Caco-2 (cell line): ENCODE data around the gene RANBP10. TPM values are rescaled to one million over a fixed set of nuclear protein-coding genes. Genes with fewer than 3 reads are reported as not detected.

Experiments
- BruUV-seq: library from RNA; stranded (reverse); fragments of 400-500 nt; replicated peaks from 2 replicates; lab custom pipeline; 2021; lab: Mats Ljungman, UMichigan
- CTCF ChIA-PET: fragments of 300-600 bp; sonication (Branson Sonifier 250); formaldehyde crosslinking; loops from one replicate; lab custom pipeline; 2022; ENCODE audit warnings: antibody characterized with exemption; lab: Charles Lee
- POLR2A ChIA-PET: fragments of 300-600 bp; sonication (Branson Sonifier 250); formaldehyde crosslinking; loops from one replicate; lab custom pipeline; 2022; ENCODE audit warnings: antibody characterized with exemption; lab: Charles Lee
- DNase-seq, 2 experiments: peaks; one replicate each; pipeline versions ENCODE4 v3.0.0 to v3.0.0-alpha.2; 2020 to 2022
- H3K27me3 ChIP-seq: replicated peaks from 2 replicates; pipeline ENCODE4 v1.6.0; 2011; ENCODE audit warnings: low read length; ENCODE audit not compliant: control insufficient read depth, insufficient read depth
- H3K36me3 ChIP-seq: 2 replicates; pipeline ENCODE4 v1.5.1; 2011; ENCODE audit warnings: low read length; ENCODE audit not compliant: control insufficient read depth, insufficient read depth
- H3K4me1 ChIP-seq: fragments of 250-450 bp; sonication (Bioruptor Pico); 2 replicates; pipeline ENCODE4 v1.5.1; 2020; ENCODE audit warnings: mild to moderate bottlenecking
- H3K4me3 ChIP-seq: 2 replicates; pipeline ENCODE4 v1.5.1; 2011; ENCODE audit warnings: low read depth, mild to moderate bottlenecking, control low read depth, low read length
- H3K9me3 ChIP-seq: fragments of 250-450 bp; sonication (Bioruptor Pico); 2 replicates; pipeline ENCODE4 v1.5.1; 2020; ENCODE audit warnings: mild to moderate bottlenecking, moderate library complexity
- H3K27ac Mint-ChIP-seq: one replicate; pipeline ENCODE4 v1.8.0; 2022; ENCODE audit warnings: mixed read lengths; ENCODE audit not compliant: unreplicated experiment
- H3K27me3 Mint-ChIP-seq: one replicate; pipeline ENCODE4 v1.8.0; 2022; ENCODE audit warnings: mixed read lengths; ENCODE audit not compliant: insufficient read depth, unreplicated experiment
- H3K36me3 Mint-ChIP-seq: one replicate; pipeline ENCODE4 v1.8.0; 2022; ENCODE audit warnings: mild to moderate bottlenecking, mixed read lengths; ENCODE audit not compliant: insufficient read depth, unreplicated experiment
- H3K4me1 Mint-ChIP-seq: one replicate; pipeline ENCODE4 v1.8.0; 2022; ENCODE audit warnings: low read depth, mixed read lengths; ENCODE audit not compliant: unreplicated experiment
- H3K4me3 Mint-ChIP-seq: one replicate; pipeline ENCODE4 v1.8.0; 2022; ENCODE audit warnings: mild to moderate bottlenecking, moderate library complexity, mixed read lengths; ENCODE audit not compliant: unreplicated experiment
- H3K9me3 Mint-ChIP-seq: one replicate; pipeline ENCODE4 v1.8.0; 2022; ENCODE audit warnings: mixed read lengths; ENCODE audit not compliant: unreplicated experiment
- CTCF ChIP-seq, 2 experiments: fragments of 200-600 bp in 1 of 2; IDR thresholded peaks; 1 replicate in 1 of 2; 2 replicates in 1 of 2; pipeline versions ENCODE4 v1.5.1 to v1.8.0; 2011 to 2022; ENCODE audit warnings: antibody characterized with exemption in 1 of 2, control low read depth in 1 of 2, inconsistent platforms in 1 of 2, low read depth in 1 of 2, low read length in 1 of 2, mild to moderate bottlenecking in 1 of 2, moderate library complexity in 1 of 2; ENCODE audit not compliant: insufficient read depth in 1 of 2, severe bottlenecking in 1 of 2, unreplicated experiment in 1 of 2
- intact Hi-C: fragments of 100-400 bp; cut with micrococcal nuclease; formaldehyde crosslinking; loops from one replicate; pipeline ENCODE4 v1.10.0; 2022; ENCODE audit not compliant: unreplicated experiment
- total RNA-seq: library from RNA; stranded (reverse); gene quantifications from 2 replicates; pipeline ENCODE4 v1.2.3, GENCODE V29; 2022

Gene RANBP10
- total RNA-seq, 1 experiment from 2014 or later = 21.8 TPM

- CTCF ChIA-PET = interaction anchor here (1.0 kb wide), 1 partner anchor 26 kb away, joined by 3 read pairs; no protein-coding TSS in a partner anchor
- peak in 1 of 2 experiments; percentile 48 for TF ChIP-seq CTCF (IDR thresholded peaks at IDR 0.05; ENCODE audit: insufficient read depth in 1 of 2, low read depth in 1 of 2, low read length in 1 of 2, severe bottlenecking in 1 of 2, unreplicated experiment in 1 of 2)
- no TSS peak for BruUV-seq
- Histone ChIP-seq H3K4me3 (peak overlapping the region; percentile 63), H3K4me1 (peaks cover 31% of the 10 kb centered on the region), H3K36me3 (no peaks in the 10 kb centered on the region), H3K27me3 (no peaks in the 10 kb centered on the region), H3K9me3 (no peaks in the 10 kb centered on the region)
- Mint-ChIP-seq H3K9me3 (no peaks in the 10 kb centered on the region), H3K27me3 (no peaks in the 10 kb centered on the region), H3K4me1 (peaks cover 12% of the 10 kb centered on the region), H3K36me3 (peaks cover 38% of the 10 kb centered on the region), H3K27ac (peak overlapping the region; percentile 94), H3K4me3 (peak overlapping the region; percentile 98)
- POLR2A ChIA-PET = no interaction called here
- intact Hi-C loops = no loop called here
- DNase-seq = peak; percentile 58 to 68
These were observed 36.4 kb upstream of the RANBP10 start for GRCh38 chr16:67842509-67843342.

GRCh38 chr16:67841816-67842508, 35.6 kb upstream of the RANBP10 start, which contains the start of gene THAP11:
THAP11 (plus strand) TSS chr16:67842320; CDS start chr16:67842555, 235 bp downstream.
- ChIA-PET CTCF (no interaction called here), POLR2A (interaction anchor here (0.9 to 1.0 kb wide), 2 partner anchors 16 to 238 kb away, joined by 3 to 4 read pairs; no protein-coding TSS in a partner anchor)
- TF ChIP-seq CTCF (IDR thresholded peaks at IDR 0.05; ENCODE audit: insufficient read depth in 1 of 2, low read depth in 1 of 2, low read length in 1 of 2, severe bottlenecking in 1 of 2, unreplicated experiment in 1 of 2) = peak; percentile 91 to 93
- Histone ChIP-seq H3K36me3 (no peaks in the 10 kb centered on the region), H3K4me1 (peaks cover 31% of the 10 kb centered on the region), H3K4me3 (peak within 1 kb of the TSS; percentile 63), H3K27me3 (no peaks in the 10 kb centered on the region), H3K9me3 (no peaks in the 10 kb centered on the region)
- Mint-ChIP-seq H3K4me1 (peaks cover 12% of the 10 kb centered on the region), H3K27me3 (no peaks in the 10 kb centered on the region), H3K9me3 (no peaks in the 10 kb centered on the region), H3K27ac (peak within 1 kb of the TSS; percentile 94), H3K36me3 (peaks cover 33% of the 10 kb centered on the region), H3K4me3 (peak within 1 kb of the TSS; percentile 98)
- BruUV-seq = no TSS peak
- peak; percentile 97 to 98 for DNase-seq
- intact Hi-C loops = no loop called here

- no peaks in the 10 kb centered on the region for H3K27me3 Mint-ChIP-seq
- no peaks in the 10 kb centered on the region for H3K9me3 Mint-ChIP-seq
- intact Hi-C loops = no loop called here
- no peak for TF ChIP-seq CTCF (IDR thresholded peaks at IDR 0.05; ENCODE audit: insufficient read depth in 1 of 2, low read depth in 1 of 2, low read length in 1 of 2, severe bottlenecking in 1 of 2, unreplicated experiment in 1 of 2)
- Histone ChIP-seq H3K4me3 (peak overlapping the region; percentile 13), H3K9me3 (no peaks in the 10 kb centered on the region), H3K27me3 (no peaks in the 10 kb centered on the region), H3K36me3 (no peaks in the 10 kb centered on the region), H3K4me1 (peaks cover 31% of the 10 kb centered on the region)
- peak overlapping the region; percentile 94 for H3K27ac Mint-ChIP-seq
- ChIA-PET POLR2A (interaction anchor here (0.6 to 1.0 kb wide), 4 partner anchors 17 to 239 kb away, joined by 3 to 7 read pairs (median 4); no protein-coding TSS in a partner anchor), CTCF (interaction anchor here (0.7 to 1.1 kb wide), 3 partner anchors 24 to 174 kb away, joined by 3 to 6 read pairs (median 5); partner anchors contain the start of gene TSNAXIP1)
- no TSS peak for BruUV-seq
- peaks cover 12% of the 10 kb centered on the region for H3K4me1 Mint-ChIP-seq
- H3K4me3 Mint-ChIP-seq = peak overlapping the region; percentile 98
- no peak for DNase-seq
- peaks cover 27% of the 10 kb centered on the region for H3K36me3 Mint-ChIP-seq
These were observed 34.9 kb upstream of the RANBP10 start for GRCh38 chr16:67841198-67841815.
